Panc1 (cell line): ENCODE results near the gene PRRT1B.

ENCODE experiments used
- CTCF ChIP-seq: fragments of 450-650 bp; IDR thresholded peaks from 2 replicates; pipeline ENCODE4 v1.5.1; 2017; ENCODE audit warnings: mild to moderate bottlenecking
- POLR2AphosphoS5 ChIP-seq: IDR thresholded peaks from 2 replicates; pipeline ENCODE4 v1.6.1; 2012; ENCODE audit warnings: mild to moderate bottlenecking, low read depth, low read length, moderate library complexity

- TF ChIP-seq CTCF (no peak), POLR2AphosphoS5 (no peak)
Observed at GRCh38 chr9:131606896-131607567, 61.7 kb downstream of the PRRT1B start.
